Large intestine (tissue), 3 donors: Measurements from ENCODE around the gene PIGK. TPM values are rescaled to one million over a fixed set of nuclear protein-coding genes. Genes with fewer than 3 reads are reported as not detected.
"Not testable (repeated sequence)": the region's sequence is repeated elsewhere in the genome, so short reads cannot be mapped to it uniquely, and the experiment has no call there.

ENCODE experiments used
- DNase-seq, 2 donors: peaks; one replicate each; pipeline versions ENCODE4 v3.0.0 to v3.0.0-alpha.2; 2013
- H3K27ac ChIP-seq: one replicate; pipeline ENCODE4 v1.5.1; 2013; ENCODE audit warnings: low read length
- H3K27me3 ChIP-seq: 2 replicates; pipeline ENCODE4 v1.6.1; 2013; ENCODE audit warnings: low read length; ENCODE audit not compliant: control insufficient read depth, insufficient read depth
- H3K36me3 ChIP-seq: 2 replicates; pipeline ENCODE4 v1.6.1; 2013; ENCODE audit warnings: low read length; ENCODE audit not compliant: control insufficient read depth, insufficient read depth
- H3K4me1 ChIP-seq: one replicate; pipeline ENCODE4 v1.6.1; 2013; ENCODE audit warnings: low read length; ENCODE audit not compliant: control insufficient read depth, insufficient read depth
- H3K4me3 ChIP-seq: one replicate; pipeline ENCODE4 v1.5.1; 2013; ENCODE audit warnings: low read length
- H3K9me3 ChIP-seq: one replicate; pipeline ENCODE4 v1.6.1; 2013; ENCODE audit warnings: mild to moderate bottlenecking, low read depth, low read length, moderate library complexity; ENCODE audit not compliant: control insufficient read depth
- WGBS: methylation state at CpG from one replicate; pipeline ENCODE4 v1.1.5; 2013; ENCODE audit warnings: low lambda C conversion rate; ENCODE audit not compliant: insufficient coverage; 5-methylcytosine and 5-hydroxymethylcytosine counted together
- polyA plus RNA-seq: library from polyadenylated mRNA; unstranded; fragments of 120-200 nt; gene quantifications from one replicate; pipeline ENCODE4 v1.2.1, GENCODE V29; 2013

The PIGK gene
- polyA plus RNA-seq, 1 donor = 25.3 TPM

- DNase-seq = no peak
- no peaks in the 10 kb centered on the region for H3K9me3 ChIP-seq
- H3K4me3 ChIP-seq = no peak overlapping the region
- H3K27me3 ChIP-seq = no peaks in the 10 kb centered on the region
- H3K4me1 ChIP-seq = no peaks in the 10 kb centered on the region
- WGBS = 100% methylated on average over 1 of the region's 1 CpG
- no peaks in the 10 kb centered on the region for H3K36me3 ChIP-seq
- no peak overlapping the region for H3K27ac ChIP-seq
Observed at GRCh38 chr1:77234943-77235342, 15.7 kb upstream of the PIGK start.

GRCh38 chr1:77234096-77234495 lies 14.9 kb upstream of the PIGK start:
- DNase-seq = no peak
- no peak overlapping the region for H3K4me3 ChIP-seq
- H3K27ac ChIP-seq = no peak overlapping the region
- no peaks in the 10 kb centered on the region for H3K4me1 ChIP-seq
- H3K36me3 ChIP-seq = no peaks in the 10 kb centered on the region
- no CpG with 5 or more reads among the region's 1 CpG for WGBS
- no peaks in the 10 kb centered on the region for H3K27me3 ChIP-seq
- no peaks in the 10 kb centered on the region for H3K9me3 ChIP-seq

DNA sequence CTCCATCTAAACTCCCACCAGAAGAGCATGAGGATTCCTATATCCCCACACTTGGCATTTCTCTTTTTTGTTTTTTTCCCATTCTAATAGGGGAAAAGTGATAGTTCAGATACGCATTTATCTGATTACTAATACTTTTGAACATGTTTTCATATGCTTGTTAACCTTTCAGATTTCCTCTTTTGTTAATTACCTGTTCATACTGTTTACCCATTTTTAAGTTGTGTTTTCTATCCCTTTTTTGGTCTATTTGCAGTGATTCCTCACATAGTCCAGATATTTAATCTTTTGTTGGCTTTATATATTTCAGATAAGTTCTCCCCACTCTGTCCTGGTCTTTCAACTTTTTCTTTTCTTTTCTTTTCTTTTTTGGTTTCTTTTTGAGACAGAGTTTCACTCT lies 13.6 kb upstream of the PIGK start:
- no peak for DNase-seq
- WGBS = 100% methylated on average over 1 of the region's 1 CpG
- H3K9me3 ChIP-seq = no peaks in the 10 kb centered on the region
- H3K27ac ChIP-seq = no peak overlapping the region
- no peaks in the 10 kb centered on the region for H3K27me3 ChIP-seq
- no peaks in the 10 kb centered on the region for H3K36me3 ChIP-seq
- no peak overlapping the region for H3K4me3 ChIP-seq
- no peaks in the 10 kb centered on the region for H3K4me1 ChIP-seq

GRCh38 chr1:77230051-77230450 lies 10.8 kb upstream of the PIGK start:
- 100% methylated on average over 1 of the region's 1 CpG for whole genome bisulfite sequencing
- Histone ChIP-seq H3K36me3 (no peaks in the 10 kb centered on the region), H3K27ac (no peak overlapping the region), H3K4me1 (no peaks in the 10 kb centered on the region), H3K27me3 (no peaks in the 10 kb centered on the region), H3K4me3 (no peak overlapping the region), H3K9me3 (no peaks in the 10 kb centered on the region)
- no peak for DNase-seq

GRCh38 chr1:77228836-77229235 lies 9.6 kb upstream of the PIGK start:
- Histone ChIP-seq H3K4me3 (no peak overlapping the region), H3K27ac (no peak overlapping the region), H3K27me3 (no peaks in the 10 kb centered on the region), H3K36me3 (no peaks in the 10 kb centered on the region), H3K9me3 (no peaks in the 10 kb centered on the region), H3K4me1 (no peaks in the 10 kb centered on the region)
- DNase-seq = no peak

- DNase-seq = no peak
- 67% methylated on average over 3 of the region's 3 CpGs for WGBS
- Histone ChIP-seq H3K27me3 (no peaks in the 10 kb centered on the region), H3K36me3 (no peaks in the 10 kb centered on the region), H3K4me1 (peaks cover 3% of the 10 kb centered on the region), H3K27ac (no peak overlapping the region), H3K4me3 (no peak overlapping the region), H3K9me3 (no peaks in the 10 kb centered on the region)
Observed at GRCh38 chr1:77227381-77227780, 8.2 kb upstream of the PIGK start.

DNA sequence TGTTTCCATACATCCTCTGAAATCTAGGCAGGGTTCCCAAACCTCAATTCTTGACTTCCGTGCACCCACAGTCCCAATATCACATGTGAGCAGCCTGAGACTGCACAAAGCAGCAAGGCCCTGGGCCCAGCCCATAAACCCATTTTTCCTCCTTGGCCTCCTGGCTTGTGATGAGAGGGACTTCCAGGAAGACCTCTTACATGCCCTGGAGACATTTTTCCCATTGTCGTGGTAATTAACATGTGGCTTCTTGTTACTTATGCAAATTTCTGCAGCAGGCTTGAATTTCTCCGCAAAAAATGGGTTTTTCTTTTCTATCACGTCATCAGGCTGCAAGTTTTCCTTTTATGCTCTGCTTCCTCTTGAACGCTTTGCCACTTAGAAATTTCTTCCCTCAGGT lies 3.3 kb upstream of the PIGK start:
- Histone ChIP-seq H3K9me3 (no peaks in the 10 kb centered on the region), H3K27ac (no peak overlapping the region), H3K4me1 (peaks cover 7% of the 10 kb centered on the region), H3K27me3 (no peaks in the 10 kb centered on the region), H3K36me3 (no peaks in the 10 kb centered on the region), H3K4me3 (no peak overlapping the region)
- no peak for DNase-seq
- 81% methylated on average over 2 of the region's 5 CpGs for whole genome bisulfite sequencing

DNA sequence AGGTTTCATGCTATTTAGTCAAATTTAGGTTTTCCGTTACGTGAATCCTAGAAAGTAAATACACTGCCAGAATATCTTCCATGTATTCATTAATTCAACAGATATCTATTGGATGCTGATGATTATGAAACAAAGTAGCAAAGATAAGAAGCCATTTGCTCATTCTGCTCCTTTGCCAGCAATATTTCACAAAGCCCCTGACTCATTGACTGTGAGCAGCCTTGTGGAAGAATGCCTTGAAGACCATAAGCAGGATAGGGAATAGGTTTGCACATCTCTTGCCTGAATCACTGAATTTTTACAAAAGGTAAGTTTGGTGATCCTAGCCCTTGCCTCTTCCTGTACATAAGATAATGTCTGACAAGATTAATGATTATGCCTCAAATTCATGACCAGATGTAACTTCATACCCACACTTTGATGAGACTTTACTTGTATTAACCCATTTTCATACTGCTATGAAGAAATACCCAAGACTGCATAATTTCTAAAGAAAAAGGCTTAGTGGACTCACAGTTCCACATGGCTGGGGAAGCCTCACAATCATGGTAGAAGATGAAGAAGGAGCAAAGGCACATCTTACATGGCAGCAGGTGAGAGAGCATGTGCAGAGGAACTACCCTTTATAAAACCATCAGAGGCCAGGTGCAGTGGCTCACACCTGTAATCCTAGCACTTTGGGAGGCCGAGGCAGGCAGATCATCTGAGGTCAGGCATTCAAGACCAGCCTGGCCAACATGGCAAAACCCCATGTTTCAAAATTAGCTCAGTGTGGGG lies 1.6 kb upstream of the PIGK start:
- no peak overlapping the region for H3K4me3 ChIP-seq
- H3K27me3 ChIP-seq = no peaks in the 10 kb centered on the region
- no peaks in the 10 kb centered on the region for H3K36me3 ChIP-seq
- H3K4me1 ChIP-seq = peaks cover 7% of the 10 kb centered on the region
- no CpG with 5 or more reads among the region's 3 CpGs for WGBS
- H3K27ac ChIP-seq = no peak overlapping the region
- no peak for DNase-seq
- no peaks in the 10 kb centered on the region for H3K9me3 ChIP-seq

DNA sequence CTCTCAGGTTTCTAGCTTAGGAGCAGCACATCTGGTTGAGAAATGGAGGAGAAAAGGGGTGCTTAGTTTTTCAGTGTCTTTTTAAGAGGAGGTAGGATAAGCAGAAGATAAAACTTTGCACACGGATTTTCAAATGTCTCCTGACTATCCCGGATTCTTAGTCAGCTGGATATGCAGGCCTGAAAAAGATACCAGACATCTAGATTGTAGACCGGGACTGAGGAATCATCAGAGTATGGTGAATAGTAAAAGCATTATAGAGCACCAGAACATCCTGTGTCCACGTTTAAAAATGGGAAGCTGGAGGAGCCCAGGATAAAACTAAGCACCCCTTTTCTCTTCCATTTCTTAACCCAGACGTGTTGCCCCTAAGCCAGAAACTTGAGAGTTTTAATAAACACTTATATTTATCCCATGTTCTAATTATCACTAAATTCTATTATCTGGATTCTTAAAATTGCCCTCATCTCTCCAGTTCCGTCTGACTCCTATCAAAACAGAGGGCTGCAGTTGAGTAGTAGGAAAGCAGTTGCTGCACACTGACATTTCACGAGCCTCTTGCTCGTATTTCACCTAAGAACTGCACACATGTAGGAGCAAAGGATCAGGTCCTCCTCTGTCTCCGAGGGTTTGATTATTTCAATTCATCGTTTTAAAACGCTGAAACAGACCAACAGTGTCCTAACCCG lies 609 bp downstream of the PIGK start:
- Histone ChIP-seq H3K27me3 (no peaks in the 10 kb centered on the region), H3K27ac (peak overlapping the region; percentile 63), H3K4me1 (peaks cover 7% of the 10 kb centered on the region), H3K36me3 (no peaks in the 10 kb centered on the region), H3K9me3 (no peaks in the 10 kb centered on the region), H3K4me3 (peak overlapping the region; percentile 76)
- 0% methylated on average over 2 of the region's 12 CpGs for WGBS
- DNase-seq = peak in 1 of 2 donors; percentile 25

DNA sequence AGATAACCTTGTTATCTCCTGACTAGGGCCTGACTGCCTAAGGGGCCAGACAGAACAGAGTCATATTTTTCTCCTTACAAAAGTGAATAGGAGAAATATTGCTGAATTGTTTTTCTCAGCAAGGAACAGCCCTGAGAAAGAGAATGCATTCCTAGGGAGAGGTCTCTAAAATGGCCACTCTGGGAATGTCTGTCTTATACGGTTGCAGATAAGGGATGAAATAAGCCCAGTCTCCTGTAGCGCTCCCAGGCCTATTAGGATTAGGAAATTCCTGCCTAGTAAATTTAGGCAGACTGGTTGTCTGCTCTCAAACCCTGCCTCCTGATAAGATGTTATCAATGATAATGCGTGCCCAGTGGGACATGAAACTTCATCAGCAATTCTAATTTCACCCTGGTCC lies 15.2 kb downstream of the PIGK start:
- H3K27ac ChIP-seq, DNase-seq, H3K4me1 ChIP-seq, H3K27me3 ChIP-seq, H3K9me3 ChIP-seq, H3K36me3 ChIP-seq, H3K4me3 ChIP-seq: not testable (repeated sequence)
- WGBS = 100% methylated on average over 2 of the region's 3 CpGs

DNA sequence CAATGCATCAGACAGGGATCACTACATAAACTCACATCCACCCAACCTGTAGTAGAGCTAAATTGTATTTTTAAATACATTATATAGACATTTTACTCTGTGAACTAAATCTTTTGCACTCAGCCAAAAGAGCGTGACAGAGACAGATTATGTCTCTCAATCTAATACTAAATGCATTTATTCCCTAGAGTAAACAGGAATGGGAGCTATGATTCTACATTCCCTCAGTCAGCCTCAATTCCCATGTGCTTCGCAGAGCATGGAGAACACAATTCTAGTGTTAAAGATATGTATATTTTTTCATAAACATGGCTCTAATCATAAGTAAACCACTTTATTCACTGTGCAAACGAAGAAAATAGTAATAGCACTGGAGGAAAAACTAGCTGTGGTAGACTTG lies 16.5 kb downstream of the PIGK start:
- no peak for DNase-seq
- Histone ChIP-seq H3K4me3 (no peak overlapping the region), H3K27me3 (no peaks in the 10 kb centered on the region), H3K27ac (no peak overlapping the region), H3K4me1 (no peaks in the 10 kb centered on the region), H3K36me3 (no peaks in the 10 kb centered on the region), H3K9me3 (peaks cover 7% of the 10 kb centered on the region)
- WGBS = no CpG with 5 or more reads among the region's 3 CpGs
